K562 (cell line): ENCODE results near the gene HSPA1L. TPM values are rescaled to one million over a fixed set of nuclear protein-coding genes. Genes with fewer than 3 reads are reported as not detected.

Experiments used
- AFF1 ChIP-seq, 2 experiments: fragments of 450-650 bp; IDR thresholded peaks; 2 replicates each; pipeline ENCODE4 v1.6.1; 2018; ENCODE audit warnings: mild to moderate bottlenecking in 2 of 2, low read depth in 1 of 2; ENCODE audit not compliant: partially characterized antibody in 2 of 2
- BDP1 ChIP-seq: IDR thresholded peaks from 3 replicates; pipeline ENCODE4 v1.6.1; 2011; ENCODE audit not compliant: insufficient read length, insufficient read depth
- CBX3 ChIP-seq, 2 experiments: IDR thresholded peaks; 1 replicate in 1 of 2; 2 replicates in 1 of 2; pipeline ENCODE4 v1.6.1; 2012; ENCODE audit warnings: inconsistent platforms in 2 of 2, low read length in 2 of 2, borderline replicate concordance in 1 of 2, control low read depth in 1 of 2
- ERF ChIP-seq: fragments of 450-650 bp; formaldehyde crosslinking; IDR thresholded peaks from 2 replicates; pipeline ENCODE4 v1.4.0; 2020; ENCODE audit warnings: mild to moderate bottlenecking, mixed read lengths
- HLTF ChIP-seq: fragments of 450-650 bp; IDR thresholded peaks from 2 replicates; pipeline ENCODE4 v1.6.1; 2016
- ID3 ChIP-seq, 2 experiments: fragments of 250-450 bp in 1 of 2; fragments of 450-650 bp in 1 of 2; sonication (Bioruptor Pico) in 1 of 2; IDR thresholded peaks; 2 replicates each; pipeline versions ENCODE4 v1.6.1 to v1.8.0; 2016 to 2021; ENCODE audit warnings: mild to moderate bottlenecking in 2 of 2, moderate library complexity in 2 of 2, missing compliant biosample characterization in 1 of 2, missing genetic modification characterization in 1 of 2
- L3MBTL2 ChIP-seq: fragments of 450-650 bp; IDR thresholded peaks from 2 replicates; pipeline ENCODE4 v1.6.1; 2016; ENCODE audit warnings: mild to moderate bottlenecking, moderate library complexity
- MTA3 ChIP-seq: fragments of 450-650 bp; formaldehyde crosslinking; IDR thresholded peaks from 2 replicates; pipeline ENCODE4 v1.6.1; 2017; ENCODE audit warnings: mild to moderate bottlenecking, borderline replicate concordance
- NELFE ChIP-seq: IDR thresholded peaks from 2 replicates; pipeline ENCODE4 v1.6.1; 2011; ENCODE audit warnings: mild to moderate bottlenecking; ENCODE audit not compliant: insufficient read depth, insufficient read length
- OTX1 ChIP-seq: fragments of 450-650 bp; formaldehyde crosslinking; IDR thresholded peaks from 2 replicates; pipeline ENCODE4 v1.4.0; 2022; ENCODE audit warnings: mild to moderate bottlenecking
- PHTF2 ChIP-seq: fragments of 250-450 bp; sonication (Bioruptor Pico); IDR thresholded peaks from 2 replicates; pipeline ENCODE4 v1.5.0; 2021; ENCODE audit warnings: mild to moderate bottlenecking
- PTBP1 ChIP-seq: fragments of 200-400 bp; formaldehyde crosslinking; IDR thresholded peaks from 2 replicates; pipeline ENCODE4 v1.6.1; 2017; ENCODE audit warnings: low read depth, low read length
- SMARCA4 ChIP-seq: fragments of 450-650 bp; IDR thresholded peaks from 2 replicates; pipeline ENCODE4 v1.6.1; 2016
- SMC3 ChIP-seq: conservative IDR thresholded peaks from 2 replicates; pipeline ENCODE4 v1.6.1; 2011; ENCODE audit warnings: low read depth, low read length, improper control_type of control experiment; ENCODE audit not compliant: insufficient read depth
- ZBTB12 ChIP-seq: fragments of 250-450 bp; sonication (Bioruptor Pico); IDR thresholded peaks from 2 replicates; pipeline ENCODE4 v1.4.0; 2020
- ZFP30 ChIP-seq: fragments of 250-450 bp; sonication (Bioruptor Pico); IDR thresholded peaks from 2 replicates; pipeline ENCODE4 v1.8.0; 2022; ENCODE audit warnings: moderate library complexity, mild to moderate bottlenecking, inconsistent platforms, borderline replicate concordance
- ZNF436 ChIP-seq: fragments of 250-450, 450-650 bp; sonication (Bioruptor Pico); formaldehyde crosslinking; IDR thresholded peaks from 2 replicates; pipeline ENCODE4 v1.7.0; 2020; ENCODE audit warnings: mild to moderate bottlenecking
- ZNF57 ChIP-seq: fragments of 450-650 bp; formaldehyde crosslinking; IDR thresholded peaks from 2 replicates; pipeline ENCODE4 v1.4.0; 2020; ENCODE audit warnings: mild to moderate bottlenecking, moderate library complexity
- ZNF639 ChIP-seq, 2 experiments: fragments of 200-800 bp in 1 of 2; sonication (Bioruptor generic) in 1 of 2; sonication (generic) in 1 of 2; formaldehyde crosslinking in 1 of 2; IDR thresholded peaks in 1 of 2; conservative IDR thresholded peaks in 1 of 2; 2 replicates each; pipeline versions ENCODE4 v1.5.0 to v1.6.1; 2016 to 2020; ENCODE audit warnings: missing compliant biosample characterization in 1 of 2, missing genetic modification characterization in 1 of 2, missing genetic modification reagents in 1 of 2
- ZSCAN32 ChIP-seq: fragments of 450-650 bp; formaldehyde crosslinking; IDR thresholded peaks from 2 replicates; pipeline ENCODE4 v1.4.0; 2020; ENCODE audit warnings: mild to moderate bottlenecking, moderate library complexity
- polyA plus RNA-seq, 8 experiments: library from polyadenylated mRNA; depleted of rRNA in 4 of 8; stranded (reverse) in 5 of 8; unstranded in 3 of 8; fragments of >200 nt; fragmentation: Nextera tagmentation in 2 of 8; fragmentation: Illumina TruSeq in 1 of 8; extraction: Ambion mirVana in 2 of 8; extraction: Trizol in 1 of 8; gene quantifications; 2 replicates each; pipeline versions ENCODE4 v1.2.1 to v1.2.3, GENCODE V29; 2011 to 2014; ENCODE audit warnings: inconsistent platforms in 1 of 8, missing spikeins in 1 of 8
- total RNA-seq, 7 experiments: library from RNA; depleted of rRNA in 6 of 7; stranded (reverse); fragments of >200 nt in 6 of 7; fragmentation: Illumina TruSeq in 2 of 7; extraction: Trizol in 2 of 7; gene quantifications; 2 replicates each; pipeline versions ENCODE4 v1.2.1 to v1.2.3, GENCODE V29; 2011 to 2021; ENCODE audit warnings: low replicate concordance in 1 of 7

The HSPA1L gene
- total and polyA plus RNA-seq, 9 of the 15 experiments (the other 6 are each of a cell fraction or from before 2014, with no cell fraction given): 0.14 to 2.1 (median 1.3) TPM

- TF ChIP-seq ZNF639 (CRISPR knock-in tag; conservative IDR thresholded peaks at IDR 0.05 in 1 of 2, IDR thresholded peaks at IDR 0.05 in 1 of 2) (0 out of 4 replicates have a peak, but pooled peaks of 1 of the 2 experiments have one; percentile 47), ZNF436 (CRISPR knock-in tag) (0 out of 2 replicates have a peak, but pooled peaks have one; percentile 58), SMC3 (peak; percentile 39; the same call in 1 of the 2 replicates), CBX3 (IDR thresholded peaks at IDR 0.05; ENCODE audit: borderline replicate concordance in 1 of 2, low read length in 2 of 2) (peak in 1 of 2 experiments; percentile 25; a peak in 1 of 3 replicates), PTBP1 (no peak), ZFP30 (CRISPR knock-in tag) (peak; percentile 24; the same call in 1 of the 2 replicates), PHTF2 (CRISPR knock-in tag) (peak; percentile 99; the same call in 1 of the 2 replicates), ID3 (CRISPR knock-in tag; IDR thresholded peaks at IDR 0.05) (no peak), ID3 (tag; IDR thresholded peaks at IDR 0.05) (peak; percentile 67; the same call in 1 of the 2 replicates), OTX1 (CRISPR knock-in tag) (peak; percentile 58; the same call in 1 of the 2 replicates), HLTF (no peak), SMARCA4 (0 out of 2 replicates have a peak, but pooled peaks have one; percentile 23), MTA3 (peak; percentile 90; the same call in 1 of the 2 replicates), BDP1 (no peak), ZNF57 (CRISPR knock-in tag) (0 out of 2 replicates have a peak, but pooled peaks have one; percentile 46), NELFE (no peak), L3MBTL2 (peak; percentile 46; the same call in 1 of the 2 replicates), ZBTB12 (CRISPR knock-in tag) (peak; percentile 31; the same call in 1 of the 2 replicates), AFF1 (IDR thresholded peaks at IDR 0.05; ENCODE audit: low read depth in 1 of 2, partially characterized antibody in 2 of 2) (peak in 1 of 2 experiments; percentile 56), ERF (peak; percentile 70; the same call in 1 of the 2 replicates), ZSCAN32 (CRISPR knock-in tag) (peak; percentile 70)
Observed at GRCh38 chr6:31829633-31830283, 14.7 kb upstream of the HSPA1L start (continued).
